ENCODE results near the gene TCF25.
A peak's percentile ranks its signal among the peaks of the same experiment; 100 is the strongest.
"Not testable (repeated sequence)": the region's sequence is repeated elsewhere in the genome, so short reads cannot be mapped to it uniquely, and the experiment has no call there.

Gene TCF25

GRCh38 chr16:89921131-89921701 lies 47.8 kb downstream of the TCF25 start:
- DNase-seq (ENCODE audit: low spot score) = no peak

- DNase-seq (ENCODE audit: low spot score) = no peak
Measured at GRCh38 chr16:89921702-89922476, 48.5 kb downstream of the TCF25 start.

GRCh38 chr16:89922477-89922883 lies 49.1 kb downstream of the TCF25 start:
- DNase-seq (ENCODE audit: low spot score) = no peak

DNA sequence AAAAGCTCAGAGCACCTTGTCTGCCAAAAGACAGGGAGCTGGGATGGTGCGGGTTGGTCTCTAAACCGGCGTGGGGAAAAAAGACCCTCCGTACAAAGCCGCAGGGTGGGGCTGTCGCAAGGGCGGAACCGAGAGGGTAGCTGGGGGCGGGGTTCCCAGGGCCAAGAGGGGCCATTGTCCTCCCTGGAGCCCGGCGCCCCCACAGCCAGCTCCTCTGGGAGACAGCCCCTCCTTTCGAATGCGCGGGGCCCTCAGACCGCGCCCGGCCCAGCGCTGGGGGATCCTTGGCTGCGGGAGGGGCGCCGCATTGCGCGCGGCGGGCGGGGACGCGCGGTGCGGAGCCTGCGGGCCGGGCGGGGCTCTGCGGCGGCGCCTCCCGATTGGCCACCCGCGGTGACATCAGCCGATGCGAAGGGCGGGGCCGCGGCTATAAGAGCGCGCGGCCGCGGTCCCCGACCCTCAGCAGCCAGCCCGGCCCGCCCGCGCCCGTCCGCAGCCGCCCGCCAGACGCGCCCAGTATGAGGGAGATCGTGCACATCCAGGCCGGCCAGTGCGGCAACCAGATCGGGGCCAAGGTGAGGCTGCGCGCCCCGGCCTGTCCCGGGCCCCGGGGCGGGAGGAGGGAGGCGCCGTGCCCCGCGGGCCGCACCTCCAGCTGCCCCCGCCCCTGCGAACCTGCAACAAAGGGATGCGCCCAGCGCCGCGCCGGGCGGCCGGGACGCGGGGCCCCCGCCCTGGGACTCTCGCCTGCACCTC lies 49.7 kb downstream of the TCF25 start, which contains the start of gene TUBB3:
Gene TUBB3, plus strand, starts transcription at position 459 of the 756 bp plus-strand sequence. Its CDS starts 60 bp downstream, at position 519.
- DNase-seq (ENCODE audit: low spot score) = no peak

GRCh38 chr16:89923640-89924296 lies 50.4 kb downstream of the TCF25 start:
- no peak for DNase-seq (ENCODE audit: low spot score)

DNA sequence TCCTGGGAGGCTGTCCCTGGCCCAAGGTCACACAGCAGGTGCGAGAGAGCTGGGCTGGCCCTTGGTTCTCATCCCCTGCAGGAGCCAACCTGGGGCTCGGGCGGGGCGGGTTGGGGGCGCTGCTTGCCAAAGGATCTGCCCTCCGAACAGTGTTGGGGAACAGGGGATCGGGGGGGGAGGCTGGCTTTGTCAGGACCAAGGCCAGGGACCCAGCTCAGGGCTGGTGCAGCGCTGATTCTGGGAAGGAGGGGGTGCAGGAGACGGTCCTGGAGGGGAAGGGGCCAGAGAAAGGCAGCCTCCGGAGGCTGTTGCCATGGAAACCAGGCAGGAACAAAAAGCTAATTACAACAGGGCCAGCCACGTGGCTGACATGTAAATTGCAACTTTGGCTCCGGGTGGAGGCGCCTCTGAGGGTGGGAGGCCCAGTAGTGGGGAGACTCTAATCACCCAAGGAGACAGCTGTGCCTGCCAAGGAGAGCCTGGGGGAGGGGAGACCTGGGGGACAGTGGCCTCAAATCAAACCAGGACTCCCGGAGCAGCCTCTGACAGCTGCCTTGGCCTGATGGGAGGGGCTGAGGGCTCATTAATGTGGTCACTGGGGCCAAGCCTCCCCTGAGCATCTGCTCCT lies 51.0 kb downstream of the TCF25 start:
- peak; percentile 35 for DNase-seq (ENCODE audit: low spot score)

DNA sequence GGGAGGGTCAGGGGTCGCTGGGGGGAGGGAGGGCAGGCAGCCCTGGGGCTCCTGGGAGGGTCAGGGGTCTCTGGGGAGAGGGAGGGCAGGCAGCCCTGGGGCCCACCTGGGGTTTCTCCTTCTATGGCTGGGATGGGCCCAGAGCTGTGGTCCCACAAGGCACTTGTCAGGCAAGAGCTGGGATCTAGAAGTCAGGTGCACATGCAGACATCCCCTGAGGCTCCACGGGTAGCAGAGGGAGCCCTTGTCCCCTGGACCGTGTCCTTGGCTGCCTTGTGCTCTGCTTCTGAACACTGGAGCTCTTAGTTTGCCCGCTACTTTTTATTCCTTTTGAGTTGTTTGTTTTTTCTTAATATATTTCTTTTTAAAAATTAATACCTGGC lies 51.5 kb downstream of the TCF25 start:
- no peak for DNase-seq (ENCODE audit: low spot score)

GRCh38 chr16:89925596-89926079 lies 52.2 kb downstream of the TCF25 start:
- no peak for DNase-seq (ENCODE audit: low spot score)

DNA sequence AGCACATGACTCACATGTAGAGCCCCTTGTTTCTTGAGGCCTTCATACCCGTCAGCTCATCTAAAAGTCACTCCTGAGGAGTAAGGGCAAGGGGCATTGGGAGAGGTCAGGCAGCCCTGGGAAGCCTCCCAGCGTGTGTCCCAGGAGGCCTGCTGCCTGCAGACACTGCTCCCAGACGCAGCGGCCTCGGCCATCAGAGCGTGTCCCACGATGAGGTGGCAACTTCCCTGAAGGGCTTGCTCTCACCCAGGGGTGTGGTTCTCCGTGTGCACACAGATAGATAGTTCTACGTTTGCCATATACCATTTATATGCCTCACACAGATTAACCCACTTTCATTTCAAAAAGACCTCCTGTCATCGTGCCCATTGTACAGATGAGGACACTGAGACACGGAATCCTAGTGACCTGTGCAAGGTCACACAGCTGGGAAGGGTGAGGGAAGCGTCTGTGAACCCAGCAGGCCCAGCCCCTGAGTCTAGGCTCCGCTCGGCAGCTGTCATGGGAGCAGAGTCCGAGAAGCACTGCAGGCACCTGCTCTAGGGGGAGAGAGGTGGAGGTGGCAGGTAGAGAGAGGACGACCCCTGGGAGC lies 58.0 kb downstream of the TCF25 start:
- DNase-seq (ENCODE audit: low spot score) = no peak

- no peak for DNase-seq (ENCODE audit: low spot score)
Measured at GRCh38 chr16:89931964-89932363, 58.6 kb downstream of the TCF25 start.

- DNase-seq (ENCODE audit: low spot score) = not testable (repeated sequence)
Measured at GRCh38 chr16:89934019-89934418, 60.6 kb downstream of the TCF25 start.

GRCh38 chr16:89934611-89935553 lies 61.5 kb downstream of the TCF25 start:
- no peak for DNase-seq (ENCODE audit: low spot score)

DNA sequence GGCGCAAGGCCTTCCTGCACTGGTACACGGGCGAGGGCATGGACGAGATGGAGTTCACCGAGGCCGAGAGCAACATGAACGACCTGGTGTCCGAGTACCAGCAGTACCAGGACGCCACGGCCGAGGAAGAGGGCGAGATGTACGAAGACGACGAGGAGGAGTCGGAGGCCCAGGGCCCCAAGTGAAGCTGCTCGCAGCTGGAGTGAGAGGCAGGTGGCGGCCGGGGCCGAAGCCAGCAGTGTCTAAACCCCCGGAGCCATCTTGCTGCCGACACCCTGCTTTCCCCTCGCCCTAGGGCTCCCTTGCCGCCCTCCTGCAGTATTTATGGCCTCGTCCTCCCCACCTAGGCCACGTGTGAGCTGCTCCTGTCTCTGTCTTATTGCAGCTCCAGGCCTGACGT lies 62.2 kb downstream of the TCF25 start:
- DNase-seq (ENCODE audit: low spot score) = not testable (repeated sequence)

DNA sequence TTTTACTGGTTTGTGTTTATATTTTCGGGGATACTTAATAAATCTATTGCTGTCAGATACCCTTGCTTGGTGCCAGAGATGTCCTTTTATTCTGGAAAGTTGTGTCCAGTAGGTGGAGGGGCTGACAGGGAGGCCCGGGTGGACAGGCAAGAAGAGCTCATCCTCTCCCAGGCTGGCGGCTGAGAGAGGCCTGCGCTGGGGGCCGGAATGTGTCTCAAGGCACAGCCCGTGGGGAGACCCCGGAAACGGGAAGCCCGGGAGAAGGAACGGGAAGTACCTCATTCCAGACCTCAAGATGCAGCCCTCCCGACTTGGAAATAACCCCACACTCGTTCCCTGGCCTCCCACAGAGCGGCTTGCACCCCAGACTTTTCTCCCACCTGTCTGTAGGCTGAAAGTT lies 62.6 kb downstream of the TCF25 start:
- DNase-seq (ENCODE audit: low spot score) = no peak

GRCh38 chr16:89936508-89936907 lies 63.1 kb downstream of the TCF25 start:
- no peak for DNase-seq (ENCODE audit: low spot score)

DNA sequence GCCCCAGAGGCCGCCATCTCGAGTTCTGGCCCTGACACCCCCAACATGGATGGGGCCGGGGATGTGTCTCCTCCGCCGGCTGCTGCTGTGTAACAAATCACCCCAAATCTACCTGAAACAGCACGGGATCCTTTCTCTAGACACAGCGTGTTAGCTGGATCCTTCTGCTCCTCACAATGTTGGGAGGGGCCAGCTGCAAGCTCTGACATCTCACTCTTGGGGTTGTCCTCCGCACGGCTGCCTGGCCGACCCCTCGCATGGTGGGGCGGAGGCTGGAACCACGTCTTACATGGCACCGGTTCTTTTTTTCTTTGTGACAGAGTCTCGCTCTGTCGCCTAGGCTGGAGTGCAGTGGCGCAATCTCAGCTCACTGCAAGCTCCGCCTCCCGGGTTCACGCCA lies 63.6 kb downstream of the TCF25 start:
- DNase-seq (ENCODE audit: low spot score) = no peak

DNA sequence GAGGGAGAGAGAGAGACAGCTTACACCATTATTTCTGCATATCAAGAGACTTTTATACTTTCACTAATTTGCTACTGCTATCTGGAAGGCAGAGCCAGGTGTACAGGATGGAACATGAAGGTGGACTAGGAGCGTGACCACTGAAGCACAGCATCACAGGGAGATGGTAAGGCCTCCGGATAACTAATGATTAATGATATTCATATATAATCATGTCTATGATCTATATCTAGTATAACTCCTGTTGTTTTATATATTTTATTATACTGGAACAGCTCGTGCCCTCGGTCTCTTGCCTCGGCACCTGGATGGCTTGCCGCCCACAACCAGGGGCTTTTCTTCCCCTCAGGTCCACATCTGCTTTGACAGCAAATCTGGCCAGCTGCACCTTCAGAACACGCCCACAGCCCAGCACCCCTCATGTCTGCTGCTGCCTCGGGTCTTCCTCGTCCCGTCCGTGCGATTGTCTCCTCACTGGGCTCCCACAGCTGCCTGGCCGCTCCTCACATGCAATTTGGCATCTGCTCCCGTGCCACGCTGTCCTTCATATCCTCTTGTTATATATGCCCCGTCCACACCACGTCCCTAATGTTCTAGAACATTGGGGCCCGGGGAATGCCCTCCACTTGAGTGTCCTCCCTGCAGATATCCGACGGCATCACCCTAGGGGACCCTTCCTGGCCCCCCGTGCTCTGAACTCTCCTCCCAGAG lies 64.9 kb downstream of the TCF25 start:
- no peak for DNase-seq (ENCODE audit: low spot score)

DNA sequence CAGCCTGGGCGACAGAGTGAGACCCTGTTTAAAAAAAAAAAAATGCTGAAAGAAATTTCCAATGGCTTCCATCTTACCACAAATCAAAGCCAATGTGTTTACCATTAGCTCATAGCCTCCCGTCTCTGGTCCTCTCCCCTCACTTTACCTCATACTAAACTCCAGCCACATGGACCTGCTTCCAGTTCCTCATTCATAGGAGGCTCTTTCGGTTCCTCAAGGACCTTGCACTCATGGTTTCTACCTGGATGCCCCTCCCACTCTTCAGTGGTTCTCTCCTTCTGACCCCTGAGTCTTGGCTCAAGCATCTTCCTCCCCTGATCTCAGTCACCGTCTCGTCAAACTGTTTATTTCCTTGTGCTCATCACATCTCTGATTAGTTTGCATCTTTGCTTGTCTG lies 71.4 kb downstream of the TCF25 start:
- DNase-seq (ENCODE audit: low spot score) = no peak

DNA sequence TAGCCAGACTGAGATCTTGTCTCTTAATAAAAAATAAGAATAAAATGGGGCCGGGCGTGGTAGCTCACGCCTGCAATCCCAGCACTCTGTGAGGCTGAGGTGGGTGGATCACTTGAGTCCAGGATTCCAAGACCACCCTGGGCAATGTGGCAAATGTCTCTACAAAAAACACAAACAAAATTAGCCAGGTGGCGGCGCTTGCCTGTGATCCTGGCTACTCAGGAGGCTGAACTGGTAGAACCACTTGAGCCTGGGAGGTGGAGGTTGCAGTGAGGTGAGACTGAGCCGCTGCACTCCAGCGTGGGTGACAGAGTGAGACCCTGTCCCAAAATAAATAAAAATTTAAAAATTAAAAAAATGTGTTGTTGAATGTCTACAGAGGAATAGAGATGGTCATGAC lies 72.3 kb downstream of the TCF25 start:
- DNase-seq (ENCODE audit: low spot score) = no peak

- no peak for DNase-seq (ENCODE audit: low spot score)
Measured at GRCh38 chr16:89946515-89946914, 73.1 kb downstream of the TCF25 start.
